ENCODE measurements around the gene RGCC.
"Not testable (repeated sequence)": the region's sequence is repeated elsewhere in the genome, so short reads cannot be mapped to it uniquely, and the experiment has no call there.

RGCC gene, protein sequence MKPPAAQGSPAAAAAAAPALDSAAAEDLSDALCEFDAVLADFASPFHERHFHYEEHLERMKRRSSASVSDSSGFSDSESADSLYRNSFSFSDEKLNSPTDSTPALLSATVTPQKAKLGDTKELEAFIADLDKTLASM

DNA sequence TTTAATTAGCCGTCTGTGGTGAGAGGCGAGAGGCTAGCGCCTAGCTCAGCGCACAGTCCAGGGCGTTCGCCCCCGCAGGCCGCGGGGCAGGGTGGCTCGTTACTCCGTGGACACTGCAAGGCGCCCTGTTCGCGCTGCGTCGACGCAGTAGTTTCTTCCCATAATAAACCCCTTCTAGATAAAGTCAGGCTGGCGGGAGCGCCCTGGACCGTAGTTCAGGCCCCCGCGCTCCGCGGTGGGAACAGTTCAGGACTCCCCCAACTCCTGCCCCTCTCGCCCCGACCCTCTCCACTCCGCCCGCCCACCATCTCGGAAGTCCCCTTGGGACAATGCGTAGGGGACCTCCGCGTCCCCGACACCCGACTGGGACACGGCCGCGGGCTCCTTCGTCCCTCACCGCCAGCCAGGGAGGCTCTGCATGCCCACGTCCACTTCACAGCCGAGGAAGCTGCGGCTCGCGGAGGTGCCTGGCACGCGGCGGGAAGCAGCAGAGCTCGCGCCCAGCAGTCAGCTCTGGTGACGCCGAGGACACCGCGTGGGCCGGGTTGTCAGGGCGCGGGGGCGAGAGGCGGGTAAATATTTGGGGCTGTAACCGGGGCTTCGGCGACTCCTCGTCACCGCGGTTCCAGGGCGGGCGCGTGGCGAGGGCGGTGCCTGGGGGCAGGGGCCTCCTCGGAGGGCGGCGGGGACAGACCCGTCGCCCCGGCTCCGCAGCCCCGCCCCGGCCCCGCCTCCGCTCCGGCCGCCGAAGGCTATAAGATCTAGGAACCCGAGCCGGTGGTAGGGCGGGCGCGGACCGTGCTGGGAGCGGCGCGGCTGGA is at the start of gene RGCC:
Gene RGCC (plus strand): TSS at position 783 of the 821 bp plus-strand sequence. CDS start 158 bp downstream, outside the sequence.
- peak; percentile 93 to 95 for DNase-seq

DNA sequence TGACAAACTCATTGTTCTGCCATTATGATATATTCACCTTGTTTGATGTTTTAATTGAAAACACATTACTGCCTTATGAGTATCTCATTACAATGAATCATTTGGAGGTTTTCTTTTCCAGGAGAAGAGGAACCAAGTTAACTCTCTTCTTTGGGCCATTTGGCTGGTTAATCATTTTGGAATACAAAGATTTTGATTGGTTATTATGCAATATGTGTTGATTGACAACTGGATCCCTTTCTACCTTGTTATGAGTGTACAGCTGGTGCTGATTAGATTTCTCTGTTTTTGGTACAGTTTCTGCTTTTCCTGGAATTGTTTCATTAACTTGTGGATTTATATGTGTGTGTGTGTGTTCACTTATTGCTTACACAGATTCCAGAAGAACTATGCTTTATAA is 49.2 kb upstream of the RGCC start:
- DNase-seq = no peak

DNA sequence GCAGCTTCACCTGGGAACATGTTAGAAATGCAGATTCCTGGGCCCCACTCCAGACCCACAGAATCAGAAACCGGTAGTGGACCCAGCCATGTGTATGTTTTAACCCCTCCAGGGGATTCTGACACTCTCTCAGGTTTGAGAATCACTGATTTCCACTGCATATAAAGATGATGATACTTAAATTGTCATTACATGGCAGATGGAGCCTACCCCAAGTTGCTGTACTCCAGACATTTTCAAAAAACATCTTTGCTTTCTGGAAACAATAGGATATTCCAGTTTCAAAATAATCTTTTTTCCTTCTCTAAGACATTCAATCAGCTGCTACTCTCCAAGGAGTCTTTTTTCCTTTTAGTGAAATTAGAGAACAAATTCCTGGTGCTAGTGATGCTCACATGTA is 48.6 kb upstream of the RGCC start:
- no peak for DNase-seq

DNA sequence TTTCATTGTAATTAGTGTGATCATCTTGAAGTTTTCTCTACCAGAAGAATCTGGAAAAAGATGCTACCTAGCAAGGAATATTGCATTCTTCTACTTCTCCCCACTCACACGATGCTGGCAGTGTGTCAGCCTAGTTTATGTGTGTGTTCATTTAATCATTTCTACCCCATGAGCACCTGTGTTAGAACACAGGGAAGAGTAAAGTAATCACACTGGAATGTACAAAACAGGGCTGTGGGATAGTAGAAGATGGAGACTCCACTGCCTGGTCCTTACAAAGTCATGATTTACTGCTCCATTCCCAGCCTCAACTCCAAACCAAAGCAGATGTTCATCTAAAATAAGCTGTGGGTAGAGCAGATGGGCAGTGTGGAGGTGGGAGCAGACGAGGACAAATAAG is 47.7 kb upstream of the RGCC start:
- DNase-seq = no peak

DNA sequence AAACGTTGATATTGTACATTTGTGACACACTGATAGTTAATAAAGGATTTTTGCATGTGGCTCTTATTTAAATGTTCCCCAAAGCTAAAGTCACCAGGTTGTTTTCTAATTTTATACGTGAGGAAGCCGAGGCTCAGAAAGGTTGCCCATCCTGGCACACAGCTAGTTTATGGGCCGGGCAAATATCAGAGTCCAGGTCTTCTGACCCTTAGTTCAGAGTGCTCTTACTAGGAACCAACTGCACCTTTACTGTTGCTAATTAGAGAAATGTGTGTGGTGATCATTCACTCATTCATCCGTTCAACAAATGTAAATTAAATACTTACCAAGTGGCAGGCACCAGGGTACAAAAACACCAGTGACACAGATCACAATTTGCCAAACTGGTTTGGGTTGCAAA is 46.3 kb upstream of the RGCC start:
- no peak for DNase-seq

DNA sequence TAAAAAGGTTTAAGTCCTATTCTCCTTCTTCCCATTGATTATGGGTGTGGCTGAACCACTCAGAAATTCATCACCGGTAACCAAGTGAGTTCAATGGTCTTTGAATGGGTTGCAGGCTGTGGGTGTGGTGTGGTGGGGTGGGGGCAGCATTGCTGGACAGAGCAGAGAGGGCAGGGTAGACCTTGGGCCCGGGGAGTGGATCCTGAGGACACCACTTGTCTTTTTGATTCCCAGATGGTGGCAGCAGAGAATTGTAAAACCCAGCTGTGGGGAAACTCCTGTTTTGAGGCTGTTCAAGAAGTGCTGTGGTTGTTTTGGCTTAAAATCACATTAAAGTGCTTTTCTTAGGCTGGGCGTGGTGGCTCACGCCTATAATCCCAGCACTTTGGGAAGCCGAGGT is 45.8 kb upstream of the RGCC start:
- DNase-seq = peak in 1 of 2 donors; percentile 35

DNA sequence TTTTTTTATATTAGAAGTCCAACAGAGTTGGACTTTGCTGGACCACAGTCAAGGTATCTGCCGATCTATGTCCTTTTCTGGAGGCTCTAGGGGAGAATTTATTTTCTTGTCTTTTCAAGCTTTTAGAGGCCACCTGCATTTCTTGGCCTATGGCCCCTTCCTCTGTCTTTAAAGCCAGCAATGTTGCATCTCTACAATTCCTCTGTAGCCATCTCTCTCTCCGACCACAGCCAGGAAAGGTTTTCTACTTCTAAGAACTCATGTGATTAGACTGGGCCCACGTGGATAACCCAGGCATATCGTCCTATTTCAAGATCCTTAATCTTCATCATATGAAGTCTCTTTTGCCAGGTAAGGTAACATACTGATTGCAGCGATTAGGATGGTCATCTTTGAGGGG is 43.5 kb upstream of the RGCC start:
- no peak for DNase-seq

DNA sequence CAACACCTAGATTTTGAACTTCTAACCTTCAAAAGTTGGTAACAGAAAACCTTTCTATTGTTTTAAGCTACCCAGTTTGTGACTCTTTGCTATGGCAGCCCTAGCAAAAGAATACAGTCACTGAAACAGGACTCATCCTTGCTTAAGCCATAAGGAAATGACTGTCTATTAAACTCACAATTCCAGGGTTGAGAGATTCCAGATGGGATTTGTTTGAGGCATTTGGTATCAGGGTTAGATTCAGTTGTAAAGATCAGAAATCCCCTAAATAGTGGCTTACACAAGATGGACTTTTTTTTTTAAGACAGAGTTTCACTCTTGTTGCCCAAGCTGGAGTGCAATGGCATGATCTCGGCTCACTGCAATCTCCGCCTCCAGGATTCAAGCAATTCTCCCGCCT is 41.1 kb upstream of the RGCC start:
- DNase-seq = no peak

DNA sequence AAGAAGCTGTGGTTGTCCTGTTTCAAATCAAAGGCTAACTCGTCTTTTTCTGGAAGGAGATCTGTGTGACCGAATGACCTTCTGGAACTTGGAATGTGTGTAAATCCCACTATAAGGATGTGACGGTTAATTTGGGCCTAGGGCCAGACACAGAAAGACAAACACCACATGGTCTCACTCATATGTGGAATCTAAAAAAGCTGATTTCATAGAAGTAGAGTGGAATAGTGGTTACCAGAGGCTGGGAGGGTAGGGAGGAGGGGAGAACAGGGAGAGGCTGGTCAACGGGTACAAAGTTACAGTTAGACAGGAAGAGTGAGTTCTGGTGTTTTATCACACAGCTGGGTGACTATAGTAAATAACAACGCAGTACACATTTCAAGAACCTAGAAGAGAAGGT is 39.3 kb upstream of the RGCC start:
- DNase-seq = no peak

DNA sequence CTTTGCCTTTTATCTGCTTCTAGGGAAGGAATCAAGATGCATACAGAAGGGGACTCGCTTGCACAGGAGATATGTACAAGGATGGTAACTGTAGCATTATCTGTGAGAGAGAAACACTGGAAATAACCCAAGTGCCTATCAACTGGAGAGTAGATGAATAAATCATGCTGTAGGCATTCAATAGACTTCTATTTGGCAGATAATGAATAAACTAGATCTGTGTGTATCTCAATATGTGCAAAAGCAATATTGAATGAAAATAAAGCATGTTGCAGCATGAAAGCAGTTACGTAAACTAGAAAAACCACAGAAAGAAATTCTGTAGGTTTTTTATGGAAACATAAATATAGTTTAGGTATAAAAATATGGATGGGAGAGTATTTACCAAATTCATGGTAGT is 38.6 kb upstream of the RGCC start:
- no peak for DNase-seq

DNA sequence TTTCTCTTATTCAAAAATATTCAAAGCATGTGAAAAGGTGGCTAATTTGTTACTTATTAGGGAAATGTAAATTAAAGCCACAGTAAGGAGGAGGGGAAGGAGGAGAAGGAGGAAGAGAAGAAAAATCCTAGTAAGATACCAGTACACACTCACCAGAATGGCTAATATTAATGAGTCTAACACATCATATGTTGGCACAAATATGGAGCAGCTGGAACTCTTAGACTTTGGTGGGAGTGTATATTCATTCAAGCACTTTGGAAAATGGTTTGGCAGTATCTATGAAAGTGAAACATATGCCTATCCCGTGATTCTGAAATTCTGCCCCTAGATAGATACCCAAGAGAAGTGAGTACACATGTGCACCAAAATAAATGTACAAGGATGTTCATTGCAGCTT is 38.1 kb upstream of the RGCC start:
- no peak for DNase-seq

DNA sequence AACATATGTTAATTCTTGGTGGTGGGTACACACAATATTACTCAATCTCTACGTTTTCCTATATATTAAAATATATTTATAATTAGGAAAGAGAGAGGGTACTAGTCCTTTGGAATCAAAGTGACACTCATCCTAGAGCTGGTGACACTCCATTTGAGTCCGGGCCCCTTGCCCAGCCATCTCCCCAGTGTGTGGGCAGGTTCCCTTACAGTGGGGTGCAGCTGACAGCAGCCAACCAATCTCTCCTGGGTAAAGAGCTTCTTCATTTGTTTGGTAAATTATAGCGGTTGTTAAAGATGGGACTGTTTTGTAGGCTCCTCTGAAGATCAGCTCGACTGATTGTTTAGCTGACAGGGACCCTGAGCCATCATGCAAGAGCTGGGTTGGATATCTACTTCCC is 37.2 kb upstream of the RGCC start:
- DNase-seq = no peak

DNA sequence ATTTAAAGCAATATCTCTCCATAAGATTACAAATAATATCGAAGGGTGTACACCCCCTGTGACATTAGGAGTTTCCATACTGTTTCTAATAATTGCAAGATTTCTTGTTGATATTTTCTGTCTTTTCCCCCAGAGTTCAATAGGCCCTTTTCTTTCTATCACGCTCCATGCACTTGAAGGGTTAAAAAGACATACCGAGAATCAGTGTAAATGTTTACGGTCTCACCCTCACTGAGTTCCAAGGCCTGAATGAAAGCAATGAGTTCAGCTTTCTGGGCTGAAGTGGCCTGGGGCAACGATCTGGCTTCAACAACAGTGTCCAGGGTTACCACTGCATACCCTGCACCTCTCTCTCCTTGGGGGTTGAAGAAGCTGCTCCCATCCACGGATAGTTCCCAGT is 36.0 kb upstream of the RGCC start:
- DNase-seq = not testable (repeated sequence)

DNA sequence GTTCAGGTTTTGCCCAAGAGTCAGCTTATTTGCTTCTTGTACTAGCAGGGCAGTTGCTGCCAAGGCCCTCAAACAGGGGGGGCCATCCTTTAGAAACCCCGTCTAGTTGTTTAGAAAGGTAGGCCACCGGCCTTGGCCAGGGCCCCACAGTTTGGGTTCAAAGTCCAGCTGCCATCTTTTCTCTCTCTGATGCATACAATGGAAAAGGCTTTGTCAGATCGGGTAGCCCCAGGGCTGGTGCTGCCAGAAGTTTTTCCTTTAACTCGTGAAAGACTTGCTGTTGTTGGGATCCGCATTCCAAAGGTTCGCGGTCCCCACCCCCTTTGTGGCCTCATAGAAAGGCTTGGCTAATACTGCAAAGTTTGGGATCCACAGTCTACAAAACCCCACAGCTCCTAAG is 35.4 kb upstream of the RGCC start:
- DNase-seq = not testable (repeated sequence)

DNA sequence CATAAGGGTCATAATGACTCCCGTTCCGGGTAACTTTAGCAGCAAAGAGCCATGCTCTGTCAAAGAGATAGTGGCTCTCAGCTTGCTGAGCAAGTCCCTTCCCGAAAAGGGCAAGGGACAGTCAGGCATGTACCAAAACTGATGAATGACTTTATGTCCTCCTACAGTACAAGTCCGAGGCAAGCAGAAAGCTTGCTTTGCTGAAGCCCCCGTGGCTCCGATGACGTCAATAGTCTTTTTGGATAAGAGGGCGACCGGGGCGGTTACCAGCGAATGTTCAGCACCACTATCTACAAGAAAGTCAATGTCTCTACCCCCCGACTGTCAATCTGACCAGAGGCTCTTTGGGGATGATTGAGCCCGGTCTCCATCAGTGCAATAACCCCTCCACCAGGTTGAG is 34.1 kb upstream of the RGCC start:
- DNase-seq = not testable (repeated sequence)

DNA sequence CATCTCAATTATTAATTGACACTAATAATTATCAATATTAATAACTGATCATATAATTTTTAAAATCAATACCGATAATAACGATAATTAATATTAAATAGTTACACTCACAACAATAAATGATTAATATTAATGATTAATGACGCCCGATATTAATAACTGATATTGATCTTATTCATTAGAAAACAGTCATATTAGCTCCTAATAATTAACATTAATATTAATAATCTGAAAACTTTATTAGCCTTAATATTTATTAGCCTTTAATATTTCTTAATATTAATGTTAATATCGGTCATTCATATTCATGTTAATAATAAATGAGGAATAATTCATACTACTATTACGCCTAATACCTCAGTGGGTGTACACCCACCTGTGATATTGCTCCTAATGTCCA is 32.7 kb upstream of the RGCC start:
- not testable (repeated sequence) for DNase-seq

DNA sequence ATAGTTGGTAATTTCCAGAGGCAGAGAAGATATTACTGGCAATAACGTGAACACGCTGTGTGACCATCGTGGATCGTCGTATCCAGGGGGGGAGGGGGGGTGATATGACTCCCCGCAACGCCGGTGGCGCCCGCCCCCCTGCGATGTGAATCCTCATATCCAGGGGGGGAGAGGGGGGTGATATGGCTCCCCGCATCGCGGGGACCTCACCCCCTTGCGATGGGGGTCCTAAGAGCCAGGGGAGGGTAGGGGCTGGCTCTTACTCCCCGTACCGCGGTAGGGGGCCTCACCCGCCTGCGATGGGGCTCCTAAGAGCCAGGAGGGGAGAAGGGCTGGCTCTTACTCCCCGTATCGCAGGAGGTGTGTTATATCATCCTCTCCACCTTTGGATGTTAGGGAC is 31.3 kb upstream of the RGCC start:
- DNase-seq = no peak

DNA sequence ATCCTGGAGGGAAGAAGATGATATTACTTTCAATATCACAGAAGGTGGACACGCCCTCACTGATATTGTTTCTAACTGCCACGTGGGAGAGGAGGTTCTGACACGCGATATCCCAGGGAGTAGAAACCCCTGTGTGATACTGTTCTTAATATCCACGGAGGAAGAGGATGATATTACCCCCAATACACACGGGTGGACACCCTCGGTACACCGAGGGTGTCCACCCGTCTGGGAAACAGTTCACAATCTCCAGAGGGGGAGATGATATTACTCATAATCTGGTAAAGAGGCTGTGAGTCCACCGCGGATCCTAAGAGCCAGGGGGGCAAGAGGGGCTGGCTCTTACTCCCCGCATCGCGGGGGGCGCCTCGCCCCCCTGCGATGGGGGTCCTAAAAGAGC is 29.7 kb upstream of the RGCC start:
- DNase-seq = no peak

DNA sequence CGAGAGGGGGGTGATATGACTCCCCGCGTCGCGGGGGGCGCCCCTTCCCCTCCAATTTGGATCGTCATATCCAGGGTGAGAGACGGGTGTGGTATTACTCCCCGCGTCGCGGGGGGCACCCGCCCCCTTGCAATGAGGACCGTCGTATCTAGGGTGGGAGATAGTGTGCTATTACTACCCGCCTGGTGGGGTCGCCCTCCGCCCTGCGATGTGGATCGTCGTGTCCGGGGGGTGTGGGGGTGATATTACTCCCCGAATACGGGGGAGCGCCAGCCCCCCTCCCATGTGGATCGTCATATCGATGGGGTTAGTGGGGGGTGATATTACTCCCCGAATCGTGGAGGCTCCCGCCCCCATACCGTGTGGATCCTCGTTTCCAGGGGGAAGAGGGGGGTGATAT is 29.2 kb upstream of the RGCC start:
- peak; percentile 37 to 39 for DNase-seq

DNA sequence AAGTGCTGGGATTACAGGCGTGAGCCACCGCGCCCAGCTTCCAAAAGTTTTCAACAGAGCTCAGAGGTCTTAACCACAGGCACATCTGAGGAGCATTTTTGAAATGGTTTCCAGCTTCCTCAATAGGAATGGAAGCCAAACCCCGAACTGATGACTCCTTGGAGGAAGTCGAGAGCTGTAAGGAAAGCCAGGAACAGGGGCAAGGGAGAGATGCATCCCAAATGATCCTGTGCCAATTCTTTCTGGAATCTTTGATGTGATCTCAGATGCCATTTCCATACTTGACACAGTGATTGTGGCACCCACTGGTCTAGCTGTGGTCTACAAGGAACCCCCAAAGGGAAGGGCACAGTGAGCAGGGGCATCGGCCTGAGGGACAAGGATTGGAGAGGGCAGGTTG is 23.3 kb upstream of the RGCC start:
- DNase-seq = not testable (repeated sequence)

DNA sequence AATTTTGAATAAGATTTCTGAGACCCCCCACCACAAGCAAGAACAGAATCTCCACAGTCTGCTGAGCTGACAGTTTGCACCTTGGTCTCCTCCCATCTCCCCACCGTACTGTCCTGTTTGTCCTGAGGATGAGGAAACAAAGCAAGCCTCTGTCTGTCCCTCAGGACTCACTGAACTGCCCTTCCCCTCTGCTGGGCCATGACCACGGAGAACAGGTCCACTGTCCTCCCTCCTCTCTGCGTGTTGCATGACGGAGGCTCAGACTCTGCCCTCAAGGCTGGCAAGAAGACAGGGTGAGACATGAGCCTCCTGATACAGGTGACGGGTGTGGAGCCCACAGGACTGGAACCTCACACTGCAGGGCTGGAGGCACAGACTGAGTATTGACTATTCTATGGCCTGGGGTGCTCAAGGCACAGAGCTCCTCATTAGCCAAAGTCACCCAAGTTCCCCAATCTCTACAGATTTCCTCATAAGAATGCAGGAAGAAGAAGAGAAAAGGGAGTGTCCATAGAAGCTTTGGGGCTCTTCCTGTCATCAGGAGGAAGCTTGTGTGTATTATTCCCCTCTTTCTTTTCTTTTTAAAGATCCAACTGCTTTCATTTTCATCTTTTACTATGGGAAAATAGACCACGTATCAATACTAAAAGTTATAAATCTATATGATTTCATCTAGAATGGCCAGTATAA is 22.4 kb upstream of the RGCC start:
- DNase-seq = no peak

DNA sequence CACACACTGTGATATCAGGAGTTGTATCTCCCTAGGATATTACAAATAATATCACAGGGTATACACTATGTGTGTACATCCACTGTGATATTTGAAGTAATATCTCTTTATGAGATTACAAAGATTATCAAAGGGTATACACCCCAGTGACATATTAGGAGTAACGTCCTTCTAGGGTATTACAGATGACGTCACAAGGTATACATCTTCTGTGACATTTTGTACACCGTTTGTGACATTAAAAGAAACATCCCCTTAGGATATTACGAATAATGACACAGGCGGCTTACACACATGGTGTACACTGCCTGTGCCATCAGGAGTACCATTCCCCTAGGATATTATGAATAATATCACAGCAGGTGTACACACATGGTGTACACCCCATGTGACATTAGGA is 13.4 kb upstream of the RGCC start:
- DNase-seq = no peak

DNA sequence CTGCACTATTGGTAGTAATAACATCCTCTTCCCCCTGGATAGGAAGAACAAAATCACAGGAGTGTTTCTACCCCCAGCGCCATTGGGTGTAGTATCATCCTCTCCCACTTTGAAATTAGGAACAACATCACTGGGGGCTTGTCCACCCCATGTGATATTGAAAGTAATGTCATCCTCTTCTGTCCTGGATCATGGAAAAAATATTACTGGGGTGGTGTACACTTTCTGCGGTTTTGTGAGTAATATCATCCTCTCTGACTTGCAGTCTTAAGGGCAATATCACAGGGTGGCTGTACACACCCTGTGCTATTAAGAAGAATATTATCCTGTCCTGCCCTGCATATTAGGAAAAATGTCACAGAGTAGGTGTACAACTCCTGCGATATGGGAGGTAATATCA is 4.9 kb upstream of the RGCC start:
- no peak for DNase-seq

DNA sequence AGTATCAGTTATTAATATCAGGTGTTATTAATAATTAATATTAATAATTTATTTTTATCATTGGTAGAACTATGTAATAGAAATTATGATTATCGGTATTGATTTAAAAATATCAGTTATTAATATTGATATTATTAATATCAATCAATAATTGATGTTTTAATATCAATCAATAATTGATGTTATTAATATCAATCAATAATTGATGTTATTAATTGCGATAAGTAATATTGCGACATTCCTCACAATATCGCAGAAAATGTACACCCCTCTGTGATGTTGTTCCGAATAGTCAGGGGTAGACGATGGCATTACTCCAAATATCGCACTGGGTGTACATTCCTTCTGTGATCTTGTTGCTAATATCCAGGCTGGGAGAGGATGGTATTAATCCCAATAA is 3.7 kb upstream of the RGCC start:
- no peak for DNase-seq

All from stimulated activated CD4-positive, alpha-beta T cell treated with anti-CD3 and anti-CD28 coated beads, Interleukin-2, amount 100 ng/mL, for 24 hours (primary cell).